ENCODE results near the gene MLIP.
"Not testable (repeated sequence)": the region's sequence is repeated elsewhere in the genome, so short reads cannot be mapped to it uniquely, and the experiment has no call there.

The MLIP gene

DNA sequence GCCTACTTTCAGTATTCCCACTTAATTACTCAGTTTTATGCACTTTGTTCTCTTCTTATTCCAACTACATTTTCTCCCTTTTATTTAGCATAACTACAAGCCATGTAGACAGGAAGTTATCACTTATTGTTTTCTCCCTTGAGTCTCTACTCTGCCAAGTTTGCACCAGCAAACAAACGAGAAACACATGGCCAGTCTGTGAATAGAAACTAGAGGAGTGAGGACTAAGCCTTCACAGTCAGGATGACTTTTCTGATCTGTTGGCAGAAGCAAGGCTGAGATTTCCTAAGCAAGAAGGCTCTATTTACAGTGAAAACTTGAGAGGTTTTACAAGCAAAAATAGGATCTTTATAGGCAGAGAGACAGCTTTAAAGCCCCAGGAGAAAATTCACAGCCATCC, 127.2 kb downstream of the MLIP start:
- DNase-seq = no peak

DNA sequence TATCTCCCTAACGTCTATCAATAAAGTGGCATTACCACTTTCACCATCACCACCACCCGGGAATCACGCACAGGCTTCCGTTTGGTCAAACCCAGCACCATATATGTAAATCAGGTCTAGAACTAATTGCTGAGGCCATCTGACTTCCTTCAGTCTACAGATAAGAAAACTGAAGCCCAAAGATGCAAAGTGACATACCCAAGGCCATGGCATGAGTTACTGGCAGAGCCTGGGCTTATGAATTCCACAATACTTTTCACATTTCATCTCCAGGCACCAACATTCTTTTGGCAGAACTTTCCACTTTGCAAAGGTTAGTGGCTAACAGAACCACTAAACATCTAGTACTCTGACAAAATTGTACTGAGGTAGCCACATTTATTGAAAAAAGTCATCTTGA, 132.5 kb downstream of the MLIP start:
- no peak for DNase-seq

DNA sequence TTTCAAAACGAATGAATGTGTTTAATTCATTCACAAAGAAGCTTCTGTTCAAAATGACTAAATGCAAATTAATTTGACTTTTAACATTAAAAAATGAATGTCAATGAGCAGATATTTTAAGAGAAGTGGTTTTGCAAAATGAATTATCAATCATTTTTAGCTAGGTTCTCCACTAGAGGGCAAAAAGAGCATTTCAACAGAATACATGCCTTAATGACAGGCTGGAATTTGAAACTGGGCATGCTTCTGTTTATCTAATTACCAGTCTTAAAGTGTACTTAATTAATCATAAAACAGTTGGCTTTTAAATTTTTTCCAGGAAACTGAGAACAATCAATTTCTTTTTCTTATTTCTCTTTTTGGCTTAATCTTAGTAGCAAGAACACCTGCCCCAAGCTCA, 133.2 kb downstream of the MLIP start:
- peak; percentile 1 for DNase-seq

DNA sequence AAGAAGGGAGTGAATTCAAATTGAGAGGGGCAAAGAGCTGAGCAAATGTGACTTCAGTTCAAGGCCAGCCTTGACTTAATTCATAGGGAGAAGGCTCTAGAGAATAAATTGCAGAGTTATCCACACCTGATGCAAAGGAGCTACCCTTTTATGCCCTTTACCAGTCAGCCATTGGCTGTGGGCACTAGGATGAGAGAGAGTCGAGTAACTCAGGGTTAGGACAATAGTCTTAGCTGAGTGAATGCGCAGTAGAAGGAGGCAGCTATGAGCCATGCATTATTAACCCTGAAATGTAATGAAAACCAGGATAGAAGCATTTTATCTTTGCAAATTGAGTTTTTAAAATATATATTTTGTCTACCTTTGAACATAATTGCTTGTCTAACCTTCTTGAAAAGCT, 134.0 kb downstream of the MLIP start:
- no peak for DNase-seq

DNA sequence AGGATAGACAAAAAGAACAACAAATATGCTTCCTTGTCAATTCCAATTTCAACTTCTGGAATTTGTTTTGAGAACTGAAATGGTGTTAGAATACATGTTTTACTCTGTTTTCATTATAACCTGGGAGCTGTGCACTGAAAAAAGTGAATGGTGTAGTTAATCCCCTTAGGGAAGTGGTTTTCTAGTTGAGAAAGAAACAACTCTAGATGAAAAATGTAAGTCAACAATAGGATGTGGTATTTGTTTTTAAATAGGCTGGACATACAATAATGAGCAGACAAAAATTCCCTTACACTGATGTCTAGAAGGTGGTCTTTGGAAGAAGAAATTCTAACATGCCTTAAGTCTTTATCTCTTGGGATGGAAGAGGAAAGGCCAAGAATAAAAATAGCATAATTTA, 137.1 kb downstream of the MLIP start:
- no peak for DNase-seq

DNA sequence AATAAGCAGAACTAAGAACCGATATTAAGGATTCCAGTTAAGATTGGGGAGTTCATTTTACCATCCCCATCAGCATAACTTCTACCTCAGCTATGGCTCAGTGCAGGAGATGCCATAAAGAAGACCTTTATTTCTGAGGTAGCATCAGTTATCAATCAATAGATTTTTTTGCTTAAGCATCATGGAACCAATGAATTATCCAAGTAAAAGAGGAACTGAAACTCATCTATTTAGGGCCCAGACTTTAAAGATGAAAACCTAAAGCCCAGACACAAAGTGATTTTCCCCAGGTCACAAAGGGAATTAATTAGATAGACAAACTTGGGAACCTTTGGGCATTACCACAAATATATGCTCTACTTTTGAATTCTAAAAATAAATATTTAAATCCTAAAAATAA, 137.8 kb downstream of the MLIP start:
- DNase-seq = no peak

DNA sequence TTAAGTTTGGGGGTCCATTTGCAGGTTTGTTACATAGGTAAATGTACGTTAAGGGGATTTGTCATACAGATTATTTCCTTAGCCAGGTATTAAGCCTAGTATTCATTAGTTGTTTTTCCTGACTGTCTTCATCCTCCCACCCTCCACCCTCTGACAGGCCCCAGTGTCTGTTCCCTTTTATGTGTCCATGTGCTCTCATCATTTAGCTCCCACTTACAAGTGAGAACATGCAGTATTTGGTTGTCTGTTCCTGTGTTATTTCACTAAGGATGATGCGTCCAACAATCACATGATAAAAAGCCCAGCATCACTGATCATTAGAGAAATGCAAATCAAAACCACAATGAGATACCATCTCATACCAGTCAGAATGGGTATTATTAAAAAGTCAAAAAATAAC, 138.6 kb downstream of the MLIP start:
- not testable (repeated sequence) for DNase-seq

DNA sequence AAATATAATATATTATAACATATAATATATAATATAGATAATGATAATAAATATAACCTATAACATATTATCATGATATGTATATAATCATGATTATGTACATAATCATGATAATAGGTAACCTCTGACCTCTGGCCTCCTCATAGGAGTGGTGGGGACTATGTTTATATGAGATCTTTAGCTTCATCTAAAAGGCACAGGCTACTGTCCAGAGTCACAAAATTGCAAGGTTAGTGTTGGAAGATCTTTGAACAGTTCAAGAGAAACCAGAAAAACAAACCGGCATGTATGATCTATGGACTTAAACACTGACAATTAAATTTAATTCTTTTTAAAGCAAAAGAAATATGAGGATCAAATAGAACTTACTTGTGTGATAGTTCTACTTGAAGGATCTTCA, 141.3 kb downstream of the MLIP start:
- DNase-seq = no peak

DNA sequence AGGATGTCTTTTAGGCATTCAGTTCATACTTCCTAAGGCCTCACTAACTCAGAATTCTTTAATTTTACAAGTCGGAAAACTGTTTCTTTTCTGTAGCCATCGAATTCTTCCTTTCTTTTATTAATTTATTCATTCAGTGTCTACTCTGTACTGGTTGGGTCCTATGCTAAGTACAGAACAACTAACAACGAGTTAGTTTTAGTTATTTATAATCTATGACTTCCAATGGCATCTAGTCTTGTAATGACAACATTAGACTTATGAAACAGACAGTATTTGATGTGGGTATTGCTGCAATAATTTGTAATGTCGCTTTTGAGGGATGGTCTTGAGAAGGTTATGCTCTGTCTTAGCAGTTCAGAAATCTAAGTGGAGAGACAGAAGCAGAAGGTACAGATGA, 141.7 kb downstream of the MLIP start:
- DNase-seq = no peak

DNA sequence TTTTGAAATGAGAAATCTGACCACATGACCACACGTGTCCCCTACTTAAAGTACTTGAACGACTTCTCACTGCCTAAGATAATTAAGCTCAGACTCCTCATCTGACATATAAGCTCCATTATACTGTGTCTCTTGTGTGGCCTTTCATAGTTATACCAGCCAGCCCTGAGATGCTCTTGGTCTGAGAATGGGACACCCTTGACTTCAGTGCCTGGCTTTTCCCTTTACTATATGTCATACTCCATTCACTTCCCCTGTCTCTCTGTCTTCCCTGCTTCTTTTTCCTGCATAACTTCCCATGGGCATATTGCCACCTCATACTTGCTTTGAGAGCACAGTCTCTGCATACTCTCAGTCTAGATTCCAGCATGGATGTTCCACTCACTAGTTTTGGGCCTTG, 143.6 kb downstream of the MLIP start:
- DNase-seq = no peak

DNA sequence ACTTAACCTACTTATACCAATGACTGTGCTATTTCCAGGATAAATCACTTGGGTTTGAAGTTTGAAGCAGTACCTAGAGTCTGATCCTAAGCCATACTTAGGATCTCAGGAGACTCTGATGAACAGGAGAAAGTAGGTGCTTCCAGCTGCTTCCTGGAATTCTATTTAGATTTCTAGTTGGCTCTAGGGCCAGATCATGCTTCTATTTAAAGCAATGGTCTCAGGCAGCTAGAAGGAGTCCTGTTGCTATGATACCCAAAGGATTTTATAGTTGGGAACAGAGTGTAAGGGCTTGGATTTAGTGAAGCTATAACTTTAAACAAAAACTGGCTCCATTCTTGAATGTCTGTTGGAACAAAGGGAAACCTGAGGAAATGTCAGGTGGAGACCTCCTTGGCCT, 144.6 kb downstream of the MLIP start:
- no peak for DNase-seq

DNA sequence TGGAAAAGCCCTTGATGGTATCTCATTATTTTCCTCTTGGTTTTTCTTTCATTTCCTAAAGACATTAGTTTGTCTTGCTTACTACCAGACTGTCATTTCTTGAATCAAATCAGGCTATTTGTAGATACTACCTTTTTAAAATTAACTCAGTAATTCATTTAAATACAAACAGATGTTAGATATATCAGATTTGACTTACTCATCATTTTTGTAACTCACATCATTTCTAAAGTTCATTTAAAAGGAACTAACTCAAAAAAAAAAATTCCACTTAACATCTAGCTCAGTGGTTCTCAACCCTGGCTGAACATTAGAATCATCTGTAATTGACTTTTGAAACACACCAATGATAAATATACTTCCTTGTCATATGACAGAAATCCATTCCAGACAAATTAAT, 148.8 kb downstream of the MLIP start:
- no peak for DNase-seq

DNA sequence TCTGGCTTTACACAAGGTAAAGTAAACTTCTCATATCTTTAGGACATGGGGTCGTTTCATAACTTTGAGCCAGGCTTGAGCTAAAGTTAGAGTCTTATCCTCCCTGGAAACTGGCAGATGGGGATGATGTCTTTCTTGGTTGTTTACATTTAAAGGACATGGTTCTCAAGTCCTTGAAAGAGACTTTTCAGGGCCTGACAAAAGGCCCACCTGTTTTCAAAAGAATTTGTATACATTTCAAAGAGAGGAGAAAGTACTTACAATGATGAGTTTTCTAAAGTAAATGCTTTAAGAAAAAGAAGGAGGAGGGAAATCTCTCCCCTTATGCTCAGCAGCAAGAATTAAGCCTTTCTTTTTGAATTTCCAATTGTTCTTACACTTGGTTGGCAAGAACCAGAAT, 151.3 kb downstream of the MLIP start:
- no peak for DNase-seq

DNA sequence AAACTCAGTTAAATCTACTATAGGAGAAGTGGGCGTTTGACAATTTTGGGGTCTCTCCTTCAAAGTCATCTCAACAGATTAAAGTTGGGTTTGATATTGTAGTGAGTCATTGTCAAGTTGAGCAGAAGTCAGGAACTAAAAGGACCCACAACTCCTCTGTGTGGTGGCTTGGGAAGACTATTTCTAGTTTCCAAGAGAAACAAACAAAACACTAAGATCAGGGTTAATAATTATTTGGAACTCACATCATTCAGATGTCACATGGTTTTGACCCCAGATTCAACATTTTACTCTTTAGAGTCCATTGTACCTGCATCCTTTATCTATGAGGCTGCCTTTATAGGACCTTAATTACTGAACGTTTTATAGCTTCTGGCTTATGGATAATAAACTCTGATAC, 151.7 kb downstream of the MLIP start:
- DNase-seq = no peak

DNA sequence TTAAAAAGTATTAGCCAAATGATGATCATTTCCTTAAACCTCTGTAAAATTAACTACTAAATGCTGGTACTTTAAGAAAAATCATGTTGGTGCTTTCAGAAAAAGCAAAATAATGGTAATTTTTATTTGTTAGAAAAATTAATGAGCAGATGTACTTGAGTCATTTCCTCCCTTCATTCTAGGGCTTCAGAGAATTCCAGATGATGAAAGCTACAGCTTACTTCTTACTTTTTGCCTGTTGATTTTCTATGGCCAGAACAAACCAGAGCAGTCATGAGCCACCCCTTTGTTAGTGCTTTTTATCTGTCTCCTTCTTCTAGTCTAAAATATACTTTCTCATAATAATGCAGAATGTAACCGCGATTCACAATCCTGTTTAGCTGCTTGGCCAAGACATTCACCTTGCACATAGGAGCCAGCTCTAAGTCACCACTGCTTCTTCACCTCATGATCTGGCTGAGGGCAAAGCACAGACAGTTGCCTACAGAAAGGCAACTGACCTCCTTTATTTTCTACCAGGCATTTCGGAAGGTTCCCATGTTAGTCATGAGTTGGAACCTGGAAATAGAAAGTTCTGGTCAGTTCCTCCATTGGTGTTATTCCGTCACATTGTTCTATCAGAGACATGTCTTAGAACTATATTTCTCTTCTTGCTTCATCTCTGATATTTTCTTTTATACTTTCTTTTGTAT, 153.5 kb downstream of the MLIP start:
- no peak for DNase-seq

DNA sequence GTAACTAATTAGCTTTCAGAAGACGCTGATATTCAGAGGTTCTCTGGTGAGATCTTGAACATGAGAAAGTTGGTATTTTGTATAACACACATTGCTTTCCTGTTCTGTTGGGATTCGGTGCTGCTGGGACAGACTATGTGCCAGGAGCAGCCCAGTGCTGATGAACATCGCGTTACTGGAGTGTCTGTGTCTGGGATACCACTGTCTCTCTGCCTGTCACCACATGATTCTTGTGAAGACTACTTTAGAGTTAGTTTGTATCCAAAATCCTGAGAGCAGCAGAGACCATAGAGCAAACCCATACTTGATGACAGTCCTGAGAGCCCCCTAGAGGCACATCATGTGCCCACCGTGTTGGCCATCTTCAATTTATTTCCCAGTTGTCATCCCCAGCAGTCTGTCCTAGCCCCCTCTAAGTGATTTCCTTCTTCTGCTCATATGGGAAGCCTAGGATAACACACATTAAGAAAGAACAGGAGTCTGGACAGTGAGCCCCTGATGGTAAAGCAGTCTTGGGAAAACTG, 155.2 kb downstream of the MLIP start:
- DNase-seq = no peak

DNA sequence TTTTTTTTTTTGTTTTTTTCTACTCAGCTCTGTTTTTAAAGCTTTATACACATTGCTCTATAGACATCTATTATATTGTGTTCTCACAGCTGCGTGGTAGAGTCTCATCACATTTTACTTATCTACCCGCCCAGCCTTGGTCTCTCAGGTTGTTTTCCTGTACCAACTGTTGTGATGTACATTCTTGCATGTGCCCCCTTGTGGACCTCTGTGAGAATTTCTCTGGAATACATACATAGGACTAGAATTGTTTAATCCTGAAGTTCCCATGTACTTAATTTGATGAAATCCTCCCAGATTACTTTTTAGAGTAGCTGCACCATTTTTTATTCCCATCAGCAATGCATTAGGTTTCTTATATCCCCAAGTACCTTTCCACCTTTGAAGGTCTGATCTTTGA, 156.6 kb downstream of the MLIP start:
- DNase-seq = peak; percentile 6

DNA sequence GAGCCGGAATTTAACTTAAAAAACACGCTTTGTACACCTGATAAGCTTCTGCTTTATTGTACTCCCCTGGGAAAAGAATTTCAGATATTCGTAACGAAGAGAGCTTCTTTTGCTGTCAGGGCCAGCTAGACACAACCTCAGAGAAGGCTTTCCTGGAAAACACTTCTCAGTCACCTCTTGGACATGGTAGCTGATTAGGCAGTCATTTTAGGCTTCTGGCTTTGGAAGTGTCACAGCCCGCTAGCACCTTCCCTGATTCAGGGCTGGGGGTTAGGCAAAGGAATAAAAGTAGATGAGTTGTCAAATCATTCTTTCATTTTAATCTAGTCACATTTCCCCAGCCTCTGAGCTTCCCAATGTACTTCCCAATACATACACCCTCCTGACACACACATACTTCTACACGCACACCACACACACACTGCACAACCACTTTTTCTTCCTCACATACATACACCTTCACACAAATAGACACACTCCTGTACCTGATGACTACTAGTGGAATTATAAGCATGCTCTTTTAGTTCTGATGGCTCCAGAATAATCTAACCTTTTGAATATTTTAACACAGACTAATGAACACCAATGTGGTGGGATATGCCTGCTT, 162.1 kb downstream of the MLIP start:
- DNase-seq = no peak

DNA sequence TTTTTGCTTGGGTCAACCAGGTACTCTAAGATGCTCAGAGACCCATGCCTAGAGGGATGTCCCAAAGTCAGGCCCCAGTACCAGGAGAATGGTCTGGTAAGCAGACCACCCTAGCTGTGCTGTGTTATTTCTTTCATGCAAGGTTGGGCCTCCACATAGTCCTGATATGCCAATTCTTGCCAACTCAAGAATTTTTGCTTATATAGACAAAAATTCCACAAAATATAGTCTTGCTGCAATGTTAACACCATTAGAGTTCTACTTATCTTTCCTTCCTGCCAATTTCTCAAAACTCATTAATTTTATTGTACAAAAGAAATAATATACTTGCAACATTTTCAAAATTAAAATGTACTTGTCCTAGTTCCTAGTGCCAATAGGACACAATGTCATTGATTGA, 163.1 kb downstream of the MLIP start:
- no peak for DNase-seq

DNA sequence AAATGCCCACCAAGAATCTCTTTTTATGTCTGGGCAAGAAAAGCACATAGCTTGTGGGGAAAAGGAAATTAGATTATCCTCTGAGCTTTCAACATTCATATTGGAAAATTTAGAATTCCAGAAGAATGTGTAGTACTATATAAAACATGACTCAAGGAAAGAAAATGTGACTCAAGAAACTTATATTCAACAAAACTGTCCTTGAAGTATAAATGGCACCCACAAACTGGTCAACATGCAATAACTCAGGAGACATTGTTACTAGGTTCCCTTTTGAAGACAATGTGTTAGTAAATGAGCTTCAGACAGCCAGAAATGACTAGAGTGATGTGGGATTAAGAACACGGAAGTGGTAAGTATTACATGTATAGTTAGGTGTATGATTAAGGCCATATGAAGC, 170.9 kb downstream of the MLIP start:
- DNase-seq = no peak

DNA sequence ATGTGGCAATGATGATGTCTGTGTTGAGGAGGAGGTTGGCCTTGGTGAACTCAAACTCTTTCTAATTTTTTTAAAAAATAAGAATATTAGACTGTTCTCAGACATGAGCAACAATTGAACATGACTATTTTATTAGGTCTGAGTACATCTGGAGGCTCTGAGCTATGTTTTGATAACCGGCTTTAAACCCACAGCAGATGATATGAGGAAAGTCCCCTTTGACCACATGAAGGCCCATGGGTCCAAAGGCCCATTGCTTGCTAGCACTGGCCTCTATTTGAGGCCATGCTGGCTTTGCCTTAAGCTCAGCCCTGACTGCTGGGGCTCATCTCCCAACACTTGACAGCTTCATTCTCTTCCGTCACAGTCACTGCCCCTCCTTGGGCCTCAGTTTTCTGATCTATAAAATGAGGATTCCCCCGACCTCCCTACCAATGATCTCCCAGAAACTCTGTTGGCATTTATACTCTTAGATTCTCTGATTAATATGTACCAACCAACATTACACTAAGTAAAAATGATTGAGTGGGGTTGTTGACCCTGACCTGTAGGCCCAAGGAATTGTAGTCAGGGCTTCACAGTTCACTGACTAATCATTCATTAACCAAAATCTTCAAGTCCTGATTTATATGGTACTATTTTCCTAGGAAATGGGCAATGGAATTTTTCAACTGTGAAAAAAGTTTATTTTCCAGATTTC, 173.1 kb downstream of the MLIP start:
- DNase-seq = no peak

DNA sequence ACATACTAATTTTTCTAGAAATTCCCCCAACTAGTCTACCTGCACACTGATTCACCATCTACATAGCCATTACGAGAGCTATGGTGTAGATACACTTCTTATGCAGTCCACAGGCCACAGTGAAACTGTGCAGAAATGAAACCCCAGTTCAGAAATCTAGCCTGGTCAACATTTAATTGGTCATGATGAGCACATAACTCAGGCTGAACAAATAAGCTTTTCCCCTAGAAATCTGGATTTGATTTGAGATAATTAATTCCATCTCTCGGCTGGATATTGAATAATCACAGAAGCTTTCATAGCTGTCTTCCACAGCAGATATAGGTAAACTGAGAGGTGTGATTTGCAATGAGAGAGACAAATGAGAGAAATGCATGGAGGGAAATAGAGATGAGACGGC, 174.4 kb downstream of the MLIP start:
- no peak for DNase-seq

DNA sequence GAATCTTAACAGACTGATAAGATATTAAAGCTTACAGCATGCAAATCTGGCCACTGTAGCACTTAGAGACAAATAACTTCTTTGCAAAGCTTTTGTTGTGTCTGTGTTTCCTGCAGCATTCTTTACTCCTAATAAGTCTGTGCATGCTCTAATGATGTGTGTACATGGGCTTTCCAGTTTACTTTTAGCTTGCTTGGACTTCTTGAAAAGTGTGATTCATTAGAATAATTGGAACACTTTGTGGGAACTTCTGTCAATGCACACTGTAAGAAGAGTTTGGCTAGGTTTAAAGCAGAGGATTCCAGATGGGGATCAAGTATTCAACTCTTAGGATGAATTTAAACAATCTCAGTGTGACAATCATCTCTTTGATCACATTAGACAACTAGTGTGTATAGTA, 174.9 kb downstream of the MLIP start:
- DNase-seq = no peak

DNA sequence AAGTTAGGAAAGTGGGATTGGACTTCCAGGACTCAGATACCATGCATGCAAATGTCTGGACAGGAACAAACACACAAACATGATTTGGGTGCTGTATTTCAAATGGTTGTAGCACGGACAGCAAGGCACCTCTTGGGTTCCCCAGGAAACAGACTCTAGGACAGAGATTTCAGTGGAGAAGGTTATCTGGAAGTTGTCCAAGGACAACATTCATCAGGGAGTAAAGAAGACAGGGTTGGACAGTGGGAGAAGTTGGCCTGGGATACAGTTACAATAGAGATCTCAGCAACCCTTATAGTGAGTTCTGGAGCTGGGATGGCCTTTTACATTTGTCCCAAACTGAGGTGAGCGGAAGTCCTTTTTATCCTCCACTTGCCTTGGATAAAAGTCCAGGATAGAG, 177.2 kb downstream of the MLIP start:
- no peak for DNase-seq
